Neuronal stem cell (in vitro differentiated cells): ENCODE data around the gene CSGALNACT2.

Experiments used
- DNase-seq: peaks from one replicate; pipeline ENCODE4 v3.0.0-alpha.2; 2013; ENCODE audit warnings: low spot score
- H2AFZ ChIP-seq: one replicate; pipeline ENCODE4 v1.6.1; 2013; ENCODE audit warnings: mild to moderate bottlenecking, low read length, inconsistent platforms
- H2AK5ac ChIP-seq: 2 replicates; pipeline ENCODE4 v1.6.1; 2013; ENCODE audit warnings: low read depth, mild to moderate bottlenecking, inconsistent platforms, low read length, moderate library complexity, mixed read lengths
- H2BK120ac ChIP-seq: 2 replicates; pipeline ENCODE4 v1.6.1; 2013; ENCODE audit warnings: low read depth, mild to moderate bottlenecking, inconsistent platforms, low read length, moderate library complexity, mixed read lengths
- H2BK12ac ChIP-seq: one replicate; pipeline ENCODE4 v1.6.1; 2013; ENCODE audit warnings: low read length, inconsistent platforms
- H2BK15ac ChIP-seq: 2 replicates; pipeline ENCODE4 v1.6.1; 2013; ENCODE audit warnings: mild to moderate bottlenecking, low read length, inconsistent platforms, mixed read lengths
- H2BK5ac ChIP-seq: one replicate; pipeline ENCODE4 v1.6.1; 2013; ENCODE audit warnings: inconsistent platforms, mild to moderate bottlenecking, low read length, moderate library complexity
- H3K14ac ChIP-seq: one replicate; pipeline ENCODE4 v1.6.1; 2013; ENCODE audit warnings: low read length, inconsistent platforms
- H3K18ac ChIP-seq: 2 replicates; pipeline ENCODE4 v1.6.1; 2013; ENCODE audit warnings: low read length, inconsistent platforms
- H3K23ac ChIP-seq: 2 replicates; pipeline ENCODE4 v1.6.1; 2013; ENCODE audit warnings: low read depth, mild to moderate bottlenecking, mixed read lengths, low read length, inconsistent platforms; ENCODE audit not compliant: poor library complexity
- H3K27ac ChIP-seq: replicated peaks from 3 replicates; pipeline ENCODE4 v1.5.1; 2013; ENCODE audit warnings: low read length, inconsistent platforms
- H3K27me3 ChIP-seq, 3 experiments: 2 replicates each; pipeline ENCODE4 v1.6.1; 2013; ENCODE audit warnings: low read length in 3 of 3, mild to moderate bottlenecking in 2 of 3, inconsistent platforms in 1 of 3, low read depth in 1 of 3, mixed read lengths in 1 of 3, moderate library complexity in 1 of 3; ENCODE audit not compliant: control insufficient read depth in 3 of 3, insufficient read depth in 3 of 3
- H3K36me3 ChIP-seq, 2 donors: replicated peaks in 1 of 2; 2 replicates each; pipeline ENCODE4 v1.6.1; 2013; ENCODE audit warnings: low read length in 2 of 2; ENCODE audit not compliant: control insufficient read depth in 2 of 2, insufficient read depth in 2 of 2
- H3K4ac ChIP-seq: 2 replicates; pipeline ENCODE4 v1.6.1; 2013; ENCODE audit warnings: inconsistent platforms, mild to moderate bottlenecking, low read length, moderate library complexity
- H3K4me1 ChIP-seq, 2 donors: 1 replicate in 1 of 2; 2 replicates in 1 of 2; pipeline ENCODE4 v1.6.1; 2013; ENCODE audit warnings: low read length in 2 of 2, low read depth in 1 of 2; ENCODE audit not compliant: control insufficient read depth in 2 of 2, insufficient read depth in 1 of 2
- H3K4me2 ChIP-seq: one replicate; pipeline ENCODE4 v1.6.1; 2013; ENCODE audit warnings: mild to moderate bottlenecking, low read length, inconsistent platforms; ENCODE audit not compliant: insufficient read depth, poor library complexity, severe bottlenecking
- H3K4me3 ChIP-seq, 2 donors: 2 replicates each; pipeline ENCODE4 v1.5.1; 2013; ENCODE audit warnings: low read length in 2 of 2, mild to moderate bottlenecking in 2 of 2, inconsistent platforms in 1 of 2, moderate library complexity in 1 of 2
- H3K79me1 ChIP-seq: one replicate; pipeline ENCODE4 v1.6.1; 2013; ENCODE audit warnings: low read depth, mild to moderate bottlenecking, inconsistent platforms, low read length, moderate library complexity
- H3K9ac ChIP-seq: one replicate; pipeline ENCODE4 v1.6.1; 2013; ENCODE audit warnings: mild to moderate bottlenecking, low read depth, low read length, inconsistent platforms; ENCODE audit not compliant: poor library complexity
- H3K9me3 ChIP-seq, 2 donors: replicated peaks in 1 of 2; 2 replicates each; pipeline versions ENCODE3 to v1.6.1; 2013; ENCODE audit warnings: low read length in 2 of 2, mild to moderate bottlenecking in 2 of 2, inconsistent platforms in 1 of 2, low read depth in 1 of 2, mixed read lengths in 1 of 2, moderate library complexity in 1 of 2; ENCODE audit not compliant: control insufficient read depth in 2 of 2, insufficient read depth in 1 of 2
- H4K8ac ChIP-seq: one replicate; pipeline ENCODE4 v1.6.1; 2013; ENCODE audit warnings: low read depth, mild to moderate bottlenecking, inconsistent platforms, low read length, moderate library complexity
- H4K91ac ChIP-seq: one replicate; pipeline ENCODE4 v1.6.1; 2013; ENCODE audit warnings: low read length, low read depth, mild to moderate bottlenecking, inconsistent platforms; ENCODE audit not compliant: poor library complexity
- WGBS, 2 donors: extraction: QIAGEN DNeasy Blood & Tissue Kit; methylation state at CpG; one replicate each; pipeline ENCODE4 v1.1.7; 2013; ENCODE audit warnings: missing lambda C conversion rate in 2 of 2, mixed read lengths in 1 of 2; ENCODE audit not compliant: insufficient read length in 2 of 2, insufficient replicate concordance in 1 of 2; ENCODE audit errors: extremely low coverage in 2 of 2; 5-methylcytosine and 5-hydroxymethylcytosine counted together

The CSGALNACT2 gene

DNA sequence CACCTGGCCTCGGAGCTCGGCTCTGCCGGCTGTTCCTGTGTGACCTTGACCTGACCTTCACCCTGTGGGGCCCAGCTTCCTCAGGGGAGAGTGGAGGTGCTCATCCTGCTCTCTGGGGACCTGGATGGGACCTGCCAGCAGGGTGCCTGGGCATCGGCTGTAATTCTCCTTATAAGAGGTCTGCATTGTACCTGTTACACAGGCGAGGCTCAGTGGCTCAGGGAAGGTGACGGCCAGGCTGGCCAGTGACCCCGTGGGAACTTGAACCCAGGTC lies 32.4 kb upstream of the CSGALNACT2 start:
- no peak overlapping the region for H3K4me2 ChIP-seq
- peak overlapping the region; percentile 82 for H2AK5ac ChIP-seq
- H3K4me1 ChIP-seq = peaks cover 4 to 6% of the 10 kb centered on the region in 2 donors
- H3K36me3 ChIP-seq = no peaks in the 10 kb centered on the region
- H3K4ac ChIP-seq = no peak overlapping the region
- WGBS, 2 donors = no CpG with 5 or more reads among the region's 7 CpGs
- H2BK120ac ChIP-seq = no peak overlapping the region
- H2BK12ac ChIP-seq = no peak overlapping the region
- H3K18ac ChIP-seq = peak overlapping the region; percentile 55
- H3K4me3 ChIP-seq = peak overlapping the region in 1 of 2 donors; percentile 3
- H3K9ac ChIP-seq = no peak overlapping the region
- H3K79me1 ChIP-seq = peaks cover 4% of the 10 kb centered on the region
- H2BK5ac ChIP-seq = no peak overlapping the region
- H3K9me3 ChIP-seq = no peaks in the 10 kb centered on the region
- no peak overlapping the region for H3K23ac ChIP-seq
- no peak for DNase-seq
- peaks cover 0 to 37% (median 11%) of the 10 kb centered on the region in 3 experiments for H3K27me3 ChIP-seq
- H4K91ac ChIP-seq = no peak overlapping the region
- no peak overlapping the region for H3K27ac ChIP-seq
- no peak overlapping the region for H2BK15ac ChIP-seq
- H3K14ac ChIP-seq = no peak overlapping the region
- H4K8ac ChIP-seq = no peak overlapping the region
- no peak overlapping the region for H2AFZ ChIP-seq

DNA sequence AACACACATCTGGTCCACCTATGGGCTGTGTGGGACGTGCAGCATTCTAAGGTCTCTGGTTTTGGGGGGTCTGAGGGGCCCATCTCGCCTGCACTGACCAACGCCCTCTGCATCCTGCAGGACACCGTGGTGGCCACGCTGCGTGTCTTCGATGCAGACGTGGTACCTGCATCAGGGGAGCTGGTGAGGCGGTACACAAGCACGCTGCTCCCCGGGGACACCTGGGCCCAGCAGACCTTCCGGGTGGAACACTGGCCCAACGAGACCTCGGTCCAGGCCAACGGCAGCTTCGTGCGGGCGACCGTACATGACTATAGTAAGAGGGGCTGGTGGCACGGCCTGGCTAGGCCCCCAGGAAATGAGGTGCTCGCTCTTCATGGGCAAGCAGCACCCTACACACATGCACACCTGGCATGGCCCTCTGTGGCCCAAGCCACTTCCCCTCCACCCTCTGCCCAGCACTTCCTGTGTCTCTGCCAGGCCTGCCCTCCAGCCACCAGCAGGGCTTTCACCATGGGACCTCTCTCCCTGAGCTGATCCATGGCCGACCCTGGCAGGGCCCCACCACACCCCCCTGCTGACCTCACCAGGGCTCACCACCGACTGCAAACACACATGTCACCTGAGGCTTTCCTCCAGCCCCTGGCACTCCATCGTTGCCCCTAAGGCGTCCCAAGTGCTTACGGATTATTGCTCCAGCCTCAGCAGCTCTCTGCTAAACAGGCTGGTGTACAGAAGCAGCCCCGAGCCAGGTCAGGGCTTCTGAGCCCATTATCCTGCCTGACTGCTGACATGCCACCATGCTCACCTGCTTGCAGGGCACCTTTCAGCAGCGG lies 31.8 kb upstream of the CSGALNACT2 start:
- Histone ChIP-seq H4K8ac (no peak overlapping the region), H3K4me3 (no peak overlapping the region), H3K79me1 (peaks cover 4% of the 10 kb centered on the region), H3K18ac (no peak overlapping the region), H3K36me3 (no peaks in the 10 kb centered on the region), H2BK5ac (no peak overlapping the region), H3K4me2 (no peak overlapping the region), H2AK5ac (peak overlapping the region; percentile 82), H3K4me1 (peaks cover 4 to 6% of the 10 kb centered on the region in 2 donors), H2BK15ac (no peak overlapping the region), H2BK12ac (no peak overlapping the region), H3K27ac (no peak overlapping the region), H2BK120ac (no peak overlapping the region), H3K4ac (no peak overlapping the region), H2AFZ (no peak overlapping the region), H4K91ac (peak overlapping the region; percentile 27), H3K9me3 (no peaks in the 10 kb centered on the region), H3K27me3 (peaks cover 0 to 37% (median 11%) of the 10 kb centered on the region in 3 experiments), H3K14ac (no peak overlapping the region), H3K9ac (no peak overlapping the region), H3K23ac (no peak overlapping the region)
- WGBS, 2 donors = no CpG with 5 or more reads among the region's 28 CpGs
- DNase-seq = no peak

DNA sequence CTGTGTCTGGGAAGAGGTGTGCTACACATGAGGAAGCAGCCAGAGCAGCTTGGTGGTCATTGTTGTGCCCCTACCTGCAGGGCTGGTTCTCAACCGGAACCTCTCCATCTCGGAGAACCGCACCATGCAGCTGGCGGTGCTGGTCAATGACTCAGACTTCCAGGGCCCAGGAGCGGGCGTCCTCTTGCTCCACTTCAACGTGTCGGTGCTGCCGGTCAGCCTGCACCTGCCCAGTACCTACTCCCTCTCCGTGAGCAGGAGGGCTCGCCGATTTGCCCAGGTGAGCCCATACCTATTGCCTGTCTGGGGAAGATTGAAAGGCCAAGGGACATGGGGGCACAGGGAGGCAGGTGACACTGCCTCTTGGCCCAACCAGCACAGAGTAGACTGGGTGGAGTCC lies 29.3 kb upstream of the CSGALNACT2 start:
- DNase-seq = no peak
- no peaks in the 10 kb centered on the region for H3K9me3 ChIP-seq

DNA sequence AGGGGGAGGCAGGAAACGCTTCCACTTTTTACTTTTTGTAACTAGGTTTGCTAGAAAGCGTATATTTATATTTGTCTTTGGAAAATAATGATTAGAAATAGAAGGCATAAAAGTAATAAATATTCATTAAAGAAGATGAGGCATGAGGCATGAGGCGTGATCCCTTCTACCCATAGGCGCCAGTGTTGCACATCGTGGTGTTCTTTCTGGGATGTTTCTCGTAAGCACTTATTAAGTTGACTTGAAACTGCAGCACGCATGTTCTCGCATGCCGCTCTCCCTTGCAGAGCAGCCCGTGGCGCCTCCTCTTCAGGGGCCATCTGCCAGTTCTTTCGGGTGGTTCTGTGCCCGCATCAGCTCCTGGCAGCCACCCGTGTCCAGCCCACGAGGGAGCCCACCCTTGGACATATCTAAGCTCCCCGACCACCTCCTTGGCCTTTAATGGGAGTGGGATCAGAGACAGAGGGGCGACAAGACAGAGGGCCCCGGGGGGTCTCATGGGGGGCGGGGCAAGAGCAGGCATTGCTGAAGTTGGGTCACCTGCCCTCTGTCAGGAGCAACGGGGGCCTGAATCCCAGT lies 28.5 kb upstream of the CSGALNACT2 start:
- Histone ChIP-seq H3K4ac (no peak overlapping the region), H3K27ac (no peak overlapping the region), H4K8ac (no peak overlapping the region), H2BK12ac (no peak overlapping the region), H3K4me3 (no peak overlapping the region), H3K9me3 (no peaks in the 10 kb centered on the region), H3K4me1 (peaks cover 3 to 4% of the 10 kb centered on the region in 2 donors), H3K18ac (peak overlapping the region; percentile 27), H3K9ac (no peak overlapping the region), H3K27me3 (peaks cover 0 to 18% (median 4%) of the 10 kb centered on the region in 3 experiments), H3K4me2 (no peak overlapping the region), H3K23ac (peak overlapping the region; percentile 10), H2BK15ac (no peak overlapping the region), H3K36me3 (no peaks in the 10 kb centered on the region), H3K79me1 (peaks cover 4% of the 10 kb centered on the region), H2BK120ac (no peak overlapping the region), H2AK5ac (peak overlapping the region; percentile 38), H4K91ac (no peak overlapping the region), H2AFZ (no peak overlapping the region), H2BK5ac (no peak overlapping the region), H3K14ac (no peak overlapping the region)
- DNase-seq = no peak
- no CpG with 5 or more reads among the region's 20 CpGs for WGBS, 2 donors

More for the DNA sequence above, 29.3 kb upstream of the CSGALNACT2 start:
- no peak overlapping the region for H2BK12ac ChIP-seq
- no peak overlapping the region for H2BK15ac ChIP-seq
- no peak overlapping the region for H3K4me3 ChIP-seq
- peaks cover 4 to 6% of the 10 kb centered on the region in 2 donors for H3K4me1 ChIP-seq
- H3K4me2 ChIP-seq = no peak overlapping the region
- peaks cover 0 to 26% (median 9%) of the 10 kb centered on the region in 3 experiments for H3K27me3 ChIP-seq
- no peak overlapping the region for H2BK120ac ChIP-seq
- no peak overlapping the region for H3K27ac ChIP-seq
- H3K14ac ChIP-seq = no peak overlapping the region
- no peak overlapping the region for H3K4ac ChIP-seq
- H3K23ac ChIP-seq = no peak overlapping the region
- no peak overlapping the region for H2BK5ac ChIP-seq
- WGBS, 2 donors = no CpG with 5 or more reads among the region's 12 CpGs
- no peak overlapping the region for H2AK5ac ChIP-seq
- H4K8ac ChIP-seq = no peak overlapping the region
- no peak overlapping the region for H4K91ac ChIP-seq
- H3K79me1 ChIP-seq = peaks cover 4% of the 10 kb centered on the region
- no peak overlapping the region for H3K18ac ChIP-seq
- H3K36me3 ChIP-seq = no peaks in the 10 kb centered on the region
- no peak overlapping the region for H3K9ac ChIP-seq
- no peak overlapping the region for H2AFZ ChIP-seq
